Measurements from ENCODE around the gene CBFA2T2. TPM values are rescaled to one million over a fixed set of nuclear protein-coding genes. Genes with fewer than 3 reads are reported as not detected.

The CBFA2T2 gene
- total RNA-seq, 1 experiment from 2014 or later, result 16.3 TPM

DNA sequence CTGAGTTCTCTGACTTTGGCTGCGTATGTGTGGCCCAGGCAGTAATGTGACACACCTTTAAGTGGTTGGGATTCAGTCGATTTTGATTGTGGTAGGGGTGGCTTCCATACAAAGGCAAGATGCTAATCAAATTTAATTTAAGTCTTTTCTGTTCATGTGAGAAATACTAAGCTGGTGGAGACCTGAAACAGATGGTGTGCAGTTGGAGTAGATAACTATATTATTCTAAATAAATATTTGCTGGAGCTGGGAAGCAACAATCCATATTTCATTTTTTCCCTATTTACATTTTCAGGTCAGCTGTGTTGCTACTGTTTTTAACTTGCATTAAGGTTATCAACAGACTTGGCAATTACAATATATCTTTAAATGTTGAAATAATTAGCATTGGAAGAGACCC is 104.8 kb downstream of the CBFA2T2 start:
- in situ Hi-C loops (cut with HindIII; ENCODE audit: low pct_unique_long_range_greater_than_20kb, low sequenced_read_pairs), result no loop called here
- intact Hi-C loops (cut with micrococcal nuclease; ENCODE audit: unreplicated experiment), result no loop called here
- Histone ChIP-seq H3K27me3 (ENCODE audit: control insufficient read depth, insufficient read depth, low read length) (no peaks in the 10 kb centered on the region), H3K4me3 (ENCODE audit: low read depth in 2 of 2, low read length in 2 of 2) (no peak overlapping the region), H3K27ac (ENCODE audit: low read length) (no peak overlapping the region), H3K36me3 (ENCODE audit: control insufficient read depth, insufficient read depth, low read length) (no peaks in the 10 kb centered on the region), H3K4me1 (ENCODE audit: control insufficient read depth, insufficient read depth, low read length) (no peaks in the 10 kb centered on the region), H3K9me3 (ENCODE audit: control insufficient read depth, insufficient read depth, low read depth, low read length) (no peaks in the 10 kb centered on the region)
- no TSS peak for BruUV-seq (replicated peaks)
- ChIA-PET POLR2A (no interaction called here), CTCF (no interaction called here)
- no peak for TF ChIP-seq TCF7L2 (IDR thresholded peaks at IDR 0.05; ENCODE audit: low read depth, low read length)
- TF ChIP-seq, protein P1, sequence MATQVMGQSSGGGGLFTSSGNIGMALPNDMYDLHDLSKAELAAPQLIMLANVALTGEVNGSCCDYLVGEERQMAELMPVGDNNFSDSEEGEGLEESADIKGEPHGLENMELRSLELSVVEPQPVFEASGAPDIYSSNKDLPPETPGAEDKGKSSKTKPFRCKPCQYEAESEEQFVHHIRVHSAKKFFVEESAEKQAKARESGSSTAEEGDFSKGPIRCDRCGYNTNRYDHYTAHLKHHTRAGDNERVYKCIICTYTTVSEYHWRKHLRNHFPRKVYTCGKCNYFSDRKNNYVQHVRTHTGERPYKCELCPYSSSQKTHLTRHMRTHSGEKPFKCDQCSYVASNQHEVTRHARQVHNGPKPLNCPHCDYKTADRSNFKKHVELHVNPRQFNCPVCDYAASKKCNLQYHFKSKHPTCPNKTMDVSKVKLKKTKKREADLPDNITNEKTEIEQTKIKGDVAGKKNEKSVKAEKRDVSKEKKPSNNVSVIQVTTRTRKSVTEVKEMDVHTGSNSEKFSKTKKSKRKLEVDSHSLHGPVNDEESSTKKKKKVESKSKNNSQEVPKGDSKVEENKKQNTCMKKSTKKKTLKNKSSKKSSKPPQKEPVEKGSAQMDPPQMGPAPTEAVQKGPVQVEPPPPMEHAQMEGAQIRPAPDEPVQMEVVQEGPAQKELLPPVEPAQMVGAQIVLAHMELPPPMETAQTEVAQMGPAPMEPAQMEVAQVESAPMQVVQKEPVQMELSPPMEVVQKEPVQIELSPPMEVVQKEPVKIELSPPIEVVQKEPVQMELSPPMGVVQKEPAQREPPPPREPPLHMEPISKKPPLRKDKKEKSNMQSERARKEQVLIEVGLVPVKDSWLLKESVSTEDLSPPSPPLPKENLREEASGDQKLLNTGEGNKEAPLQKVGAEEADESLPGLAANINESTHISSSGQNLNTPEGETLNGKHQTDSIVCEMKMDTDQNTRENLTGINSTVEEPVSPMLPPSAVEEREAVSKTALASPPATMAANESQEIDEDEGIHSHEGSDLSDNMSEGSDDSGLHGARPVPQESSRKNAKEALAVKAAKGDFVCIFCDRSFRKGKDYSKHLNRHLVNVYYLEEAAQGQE (IDR thresholded peaks at IDR 0.05; ENCODE audit: insufficient read depth in 1 of 2, low read depth in 2 of 2, low read length in 1 of 2), result no peak
- no peak for TF ChIP-seq SIN3A (IDR thresholded peaks at IDR 0.05; ENCODE audit: borderline replicate concordance, insufficient read depth, low read depth, low read length)
- no peak for TF ChIP-seq POLR2AphosphoS5 (IDR thresholded peaks at IDR 0.05; ENCODE audit: low read depth, low read length)
- TF ChIP-seq, protein P2, sequence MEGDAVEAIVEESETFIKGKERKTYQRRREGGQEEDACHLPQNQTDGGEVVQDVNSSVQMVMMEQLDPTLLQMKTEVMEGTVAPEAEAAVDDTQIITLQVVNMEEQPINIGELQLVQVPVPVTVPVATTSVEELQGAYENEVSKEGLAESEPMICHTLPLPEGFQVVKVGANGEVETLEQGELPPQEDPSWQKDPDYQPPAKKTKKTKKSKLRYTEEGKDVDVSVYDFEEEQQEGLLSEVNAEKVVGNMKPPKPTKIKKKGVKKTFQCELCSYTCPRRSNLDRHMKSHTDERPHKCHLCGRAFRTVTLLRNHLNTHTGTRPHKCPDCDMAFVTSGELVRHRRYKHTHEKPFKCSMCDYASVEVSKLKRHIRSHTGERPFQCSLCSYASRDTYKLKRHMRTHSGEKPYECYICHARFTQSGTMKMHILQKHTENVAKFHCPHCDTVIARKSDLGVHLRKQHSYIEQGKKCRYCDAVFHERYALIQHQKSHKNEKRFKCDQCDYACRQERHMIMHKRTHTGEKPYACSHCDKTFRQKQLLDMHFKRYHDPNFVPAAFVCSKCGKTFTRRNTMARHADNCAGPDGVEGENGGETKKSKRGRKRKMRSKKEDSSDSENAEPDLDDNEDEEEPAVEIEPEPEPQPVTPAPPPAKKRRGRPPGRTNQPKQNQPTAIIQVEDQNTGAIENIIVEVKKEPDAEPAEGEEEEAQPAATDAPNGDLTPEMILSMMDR (IDR thresholded peaks at IDR 0.05), result no peak
- DNase-seq (ENCODE audit: low read depth, low spot score), result no peak
- no peak for ATAC-seq

DNA sequence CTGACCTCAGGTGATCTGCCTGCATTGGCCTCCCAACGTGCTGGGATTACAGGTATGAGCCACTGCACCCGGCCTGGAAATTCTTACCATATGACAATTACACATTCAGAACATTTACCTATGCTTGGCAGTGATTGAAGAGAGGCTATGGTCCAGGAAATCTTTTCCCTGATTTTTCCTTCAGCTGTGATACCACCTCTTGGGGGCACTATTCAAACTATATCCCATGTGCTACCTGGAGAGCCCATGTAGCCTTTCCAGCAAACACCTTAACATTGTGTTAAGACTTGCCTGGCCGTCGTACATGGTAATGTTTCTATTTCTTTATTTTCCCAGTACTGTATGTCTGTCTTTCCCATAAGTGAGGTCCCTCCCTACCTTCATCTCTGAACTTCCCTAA is 110.5 kb downstream of the CBFA2T2 start:
- H3K36me3 ChIP-seq (ENCODE audit: control insufficient read depth, insufficient read depth, low read length), result no peaks in the 10 kb centered on the region
- no peak overlapping the region for H3K4me3 ChIP-seq (ENCODE audit: low read depth in 2 of 2, low read length in 2 of 2)
- CTCF ChIA-PET, result no interaction called here
- in situ Hi-C loops (cut with HindIII; ENCODE audit: low pct_unique_long_range_greater_than_20kb, low sequenced_read_pairs) (no loop called here), intact Hi-C loops (cut with micrococcal nuclease; ENCODE audit: unreplicated experiment) (no loop called here)
- BruUV-seq (replicated peaks), result no TSS peak
- no peak overlapping the region for H3K27ac ChIP-seq (ENCODE audit: low read length)
- TF ChIP-seq TCF7L2 (IDR thresholded peaks at IDR 0.05; ENCODE audit: low read depth, low read length) (no peak), POLR2AphosphoS5 (IDR thresholded peaks at IDR 0.05; ENCODE audit: low read depth, low read length) (no peak), SIN3A (IDR thresholded peaks at IDR 0.05; ENCODE audit: borderline replicate concordance, insufficient read depth, low read depth, low read length) (no peak)
- TF ChIP-seq, protein P1 (IDR thresholded peaks at IDR 0.05; ENCODE audit: insufficient read depth in 1 of 2, low read depth in 2 of 2, low read length in 1 of 2), result no peak
- TF ChIP-seq, protein P2 (IDR thresholded peaks at IDR 0.05), result no peak
- POLR2A ChIA-PET, result no interaction called here
- H3K4me1 ChIP-seq (ENCODE audit: control insufficient read depth, insufficient read depth, low read length), result no peaks in the 10 kb centered on the region
- H3K9me3 ChIP-seq (ENCODE audit: control insufficient read depth, insufficient read depth, low read depth, low read length), result no peaks in the 10 kb centered on the region
- no peak for DNase-seq (ENCODE audit: low read depth, low spot score)
- no peaks in the 10 kb centered on the region for H3K27me3 ChIP-seq (ENCODE audit: control insufficient read depth, insufficient read depth, low read length)
- ATAC-seq, result no peak

Data from Panc1 (cell line).